Measurements from ENCODE around the gene GPR35.

The GPR35 gene

DNA sequence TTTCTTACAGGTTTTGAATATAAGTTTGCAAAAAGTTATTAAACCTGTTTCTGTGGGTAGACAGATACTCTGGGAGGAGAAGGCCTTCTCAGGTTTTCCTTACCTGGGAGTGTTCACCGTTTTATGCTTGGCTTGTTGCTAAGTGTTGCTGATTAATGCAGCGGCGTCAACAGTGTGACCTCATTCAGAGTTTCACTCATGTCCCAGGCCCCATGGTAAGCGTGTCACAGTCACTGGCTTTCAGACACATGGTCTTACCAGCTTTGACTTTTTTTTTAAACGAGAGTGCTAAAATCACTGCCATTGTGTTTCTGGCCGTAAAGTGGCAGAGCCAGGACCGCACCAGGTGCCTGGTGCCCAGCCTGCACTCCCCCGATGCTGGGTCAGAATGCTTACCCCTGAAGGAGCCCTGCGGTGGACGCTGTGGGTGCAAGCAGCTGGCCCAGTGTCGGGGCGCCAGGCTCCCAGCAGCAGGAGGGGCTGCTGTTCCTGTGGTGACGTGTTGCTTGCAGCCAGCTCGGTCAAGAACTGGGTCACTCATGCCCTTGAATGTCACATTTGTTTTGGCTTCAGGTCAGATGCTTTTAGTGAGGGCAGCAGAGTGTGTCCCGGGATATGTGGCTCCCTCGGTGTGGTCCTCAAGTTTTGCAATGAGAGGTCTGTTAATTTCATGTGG is 35.3 kb upstream of the GPR35 start:
- no peak for DNase-seq

DNA sequence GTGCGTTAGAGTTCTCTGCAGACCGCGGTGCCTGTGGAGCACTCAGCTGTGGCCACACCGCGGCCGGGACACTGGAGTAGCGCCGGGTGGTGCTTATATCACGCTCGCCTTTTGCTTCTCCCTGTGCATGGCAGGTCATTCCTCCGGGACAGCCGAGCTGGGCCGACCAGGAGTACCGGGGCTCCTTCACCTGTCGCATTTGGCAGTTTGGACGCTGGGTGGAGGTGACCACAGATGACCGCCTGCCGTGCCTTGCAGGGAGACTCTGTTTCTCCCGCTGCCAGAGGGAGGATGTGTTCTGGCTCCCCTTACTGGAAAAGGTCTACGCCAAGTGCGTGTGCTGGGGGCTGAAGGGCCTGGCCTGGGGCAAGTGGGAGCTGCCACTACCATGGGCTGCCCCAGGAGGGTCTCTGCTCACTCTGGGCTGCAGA is 34.6 kb upstream of the GPR35 start:
- DNase-seq: no peak

DNA sequence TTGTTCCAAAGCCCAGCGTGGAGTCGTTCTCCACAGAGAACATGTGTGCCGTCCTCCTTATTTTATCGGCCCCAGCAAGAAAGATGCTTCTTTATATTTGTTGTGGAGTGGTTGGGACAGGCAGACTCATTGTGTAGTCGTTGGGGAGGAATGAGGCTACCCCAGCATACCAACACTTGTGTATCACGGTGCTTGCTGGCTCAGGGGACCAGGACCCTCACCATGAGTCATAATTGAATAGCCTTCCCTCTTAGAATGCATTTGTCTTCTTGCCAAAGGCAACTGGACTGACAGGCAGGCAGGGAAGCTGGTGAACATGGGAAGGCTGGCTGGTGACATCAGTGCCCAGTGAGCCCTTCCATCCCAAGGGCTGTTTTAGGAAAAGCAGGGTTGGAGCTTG is 34.1 kb upstream of the GPR35 start:
- DNase-seq: no peak

DNA sequence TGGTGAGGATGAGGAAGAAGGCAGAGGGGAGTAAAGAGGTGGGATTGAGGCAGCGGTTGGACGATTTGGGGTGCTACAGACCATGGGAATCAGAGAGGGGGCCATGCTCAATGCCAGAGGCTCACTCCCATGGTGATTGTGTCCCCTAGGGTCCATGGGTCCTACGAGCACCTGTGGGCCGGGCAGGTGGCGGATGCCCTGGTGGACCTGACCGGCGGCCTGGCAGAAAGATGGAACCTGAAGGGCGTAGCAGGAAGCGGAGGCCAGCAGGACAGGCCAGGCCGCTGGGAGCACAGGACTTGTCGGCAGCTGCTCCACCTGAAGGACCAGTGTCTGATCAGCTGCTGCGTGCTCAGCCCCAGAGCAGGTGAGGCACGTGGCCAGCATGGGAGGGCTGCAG is 33.5 kb upstream of the GPR35 start:
- no peak for DNase-seq

GRCh38 chr2:240593026-240593702 is 32.1 kb upstream of the GPR35 start:
- no peak for DNase-seq

- DNase-seq: no peak
These were observed 31.4 kb upstream of the GPR35 start for GRCh38 chr2:240593703-240594451.

GRCh38 chr2:240594511-240595380 is 30.5 kb upstream of the GPR35 start:
- no peak for DNase-seq

DNA sequence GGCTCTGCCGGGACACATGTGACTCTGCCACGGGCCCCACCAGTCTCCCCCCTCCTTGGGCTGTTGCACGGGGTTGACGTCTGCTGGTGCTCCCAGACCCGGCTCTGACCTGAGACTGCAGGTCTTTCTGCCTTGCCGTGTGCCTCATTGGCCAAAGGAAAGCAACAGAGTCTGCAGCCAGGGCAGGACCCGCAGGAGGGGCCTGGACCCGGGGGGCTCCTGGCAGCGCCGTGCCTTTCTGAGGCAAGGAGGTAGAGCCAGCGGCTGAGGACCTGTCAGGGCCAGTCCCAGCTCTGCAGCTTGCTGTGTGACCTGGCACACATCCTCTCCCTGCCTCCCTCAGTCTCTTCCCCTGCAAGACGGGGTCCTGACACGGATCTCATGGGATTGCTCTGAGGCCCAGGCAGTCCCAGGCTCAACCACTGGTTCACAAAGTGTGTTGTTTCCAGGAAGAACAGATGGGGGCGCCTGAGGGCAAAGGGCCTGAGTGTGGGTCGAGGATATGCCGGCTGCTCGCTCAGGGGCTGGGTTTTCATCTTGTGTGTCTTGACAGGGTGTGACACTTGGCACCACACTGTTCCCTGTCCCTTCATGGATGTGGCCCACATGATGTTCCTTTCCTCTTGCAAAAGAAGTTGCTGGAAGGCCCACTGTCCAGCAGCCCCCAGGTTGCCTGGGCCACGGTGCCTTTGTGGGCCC is 29.8 kb upstream of the GPR35 start:
- no peak for DNase-seq

DNA sequence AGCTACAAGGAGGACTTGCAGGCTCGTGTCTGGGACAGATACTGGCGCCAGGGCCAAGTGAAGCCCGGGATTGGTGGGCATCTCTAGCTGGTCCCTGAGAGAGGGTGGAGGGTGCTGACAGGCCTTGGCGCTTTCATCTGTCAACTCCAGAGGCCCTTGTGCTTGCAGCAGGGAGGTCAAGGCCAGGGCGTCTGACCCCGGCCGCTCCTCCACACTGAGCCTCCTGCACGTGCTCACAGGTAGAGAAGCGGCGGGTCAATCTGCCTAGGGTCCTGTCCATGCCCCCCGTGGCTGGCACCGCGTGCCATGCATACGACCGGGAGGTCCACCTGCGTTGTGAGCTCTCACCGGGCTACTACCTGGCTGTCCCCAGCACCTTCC is 29.2 kb upstream of the GPR35 start:
- DNase-seq: no peak

- DNase-seq: no peak
These were observed 28.8 kb upstream of the GPR35 start for GRCh38 chr2:240596491-240596931.

GRCh38 chr2:240597054-240597418 is 28.2 kb upstream of the GPR35 start:
- no peak for DNase-seq

DNA sequence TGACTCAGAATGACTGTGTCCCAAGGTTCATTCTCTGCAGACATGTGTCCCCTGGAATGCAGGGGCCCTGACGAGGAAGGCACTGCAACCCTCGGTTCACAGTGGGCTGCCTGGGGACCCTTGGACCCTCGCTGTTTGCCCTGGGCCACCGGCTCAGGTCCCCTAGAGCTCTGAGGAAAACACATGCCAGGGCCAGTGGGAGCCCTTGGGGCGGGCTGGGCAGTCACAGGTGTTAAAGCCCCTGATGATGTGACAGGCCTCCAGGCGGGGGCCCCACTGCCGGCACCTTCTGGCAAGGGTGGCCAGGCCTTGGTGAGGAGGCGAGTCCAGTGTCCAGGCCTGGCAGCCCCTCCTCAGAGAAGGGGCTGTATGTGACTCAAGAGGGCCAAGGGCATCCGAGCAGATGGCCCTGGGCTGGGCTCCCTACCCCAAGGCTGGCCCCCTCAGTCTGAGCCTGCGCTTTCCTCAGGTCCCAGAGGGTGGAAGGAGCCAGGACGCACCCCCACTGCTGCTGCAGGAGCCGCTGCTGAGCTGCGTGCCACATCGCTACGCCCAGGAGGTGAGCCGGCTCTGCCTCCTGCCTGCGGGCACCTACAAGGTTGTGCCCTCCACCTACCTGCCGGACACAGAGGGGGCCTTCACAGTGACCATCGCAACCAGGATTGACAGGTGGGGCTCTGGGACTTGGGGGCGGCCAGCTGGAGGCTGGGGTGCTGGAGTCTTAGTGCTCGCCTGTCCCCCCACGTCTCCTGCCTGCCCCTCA is 27.7 kb upstream of the GPR35 start:
- no peak for DNase-seq

DNA sequence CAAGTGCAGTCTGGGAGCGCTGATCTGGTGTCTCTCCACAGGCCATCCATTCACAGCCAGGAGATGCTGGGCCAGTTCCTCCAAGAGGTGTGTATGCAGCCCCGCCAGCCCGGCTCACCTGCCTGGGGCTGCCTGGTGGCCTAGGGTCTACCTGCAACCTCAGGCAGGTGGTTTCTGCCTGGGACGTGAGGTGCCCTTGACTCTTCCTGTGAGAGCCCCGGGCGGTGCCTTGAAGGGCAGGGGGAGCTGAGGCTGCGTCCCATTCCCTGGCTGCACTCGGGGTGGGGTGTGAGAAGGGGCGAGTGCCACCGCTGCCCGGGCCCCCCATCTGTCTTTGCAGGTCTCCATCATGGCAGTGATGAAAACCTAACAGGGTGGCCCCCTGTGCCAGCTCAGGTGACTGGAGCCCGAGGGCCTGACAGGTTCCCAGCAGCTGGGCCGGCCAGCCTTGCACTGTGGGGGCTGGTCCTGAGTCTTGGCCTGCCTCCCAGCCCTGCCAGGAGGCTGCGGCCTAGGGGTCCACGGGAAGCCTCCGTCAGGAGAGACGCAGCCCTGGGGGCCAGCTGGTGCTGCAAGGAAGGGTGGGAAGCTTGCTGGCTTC is 26.9 kb upstream of the GPR35 start:
- DNase-seq: no peak

- DNase-seq: no peak
These were observed 26.1 kb upstream of the GPR35 start for GRCh38 chr2:240599141-240599583.

GRCh38 chr2:240600451-240600961 is 24.8 kb upstream of the GPR35 start:
- no peak for DNase-seq

DNA sequence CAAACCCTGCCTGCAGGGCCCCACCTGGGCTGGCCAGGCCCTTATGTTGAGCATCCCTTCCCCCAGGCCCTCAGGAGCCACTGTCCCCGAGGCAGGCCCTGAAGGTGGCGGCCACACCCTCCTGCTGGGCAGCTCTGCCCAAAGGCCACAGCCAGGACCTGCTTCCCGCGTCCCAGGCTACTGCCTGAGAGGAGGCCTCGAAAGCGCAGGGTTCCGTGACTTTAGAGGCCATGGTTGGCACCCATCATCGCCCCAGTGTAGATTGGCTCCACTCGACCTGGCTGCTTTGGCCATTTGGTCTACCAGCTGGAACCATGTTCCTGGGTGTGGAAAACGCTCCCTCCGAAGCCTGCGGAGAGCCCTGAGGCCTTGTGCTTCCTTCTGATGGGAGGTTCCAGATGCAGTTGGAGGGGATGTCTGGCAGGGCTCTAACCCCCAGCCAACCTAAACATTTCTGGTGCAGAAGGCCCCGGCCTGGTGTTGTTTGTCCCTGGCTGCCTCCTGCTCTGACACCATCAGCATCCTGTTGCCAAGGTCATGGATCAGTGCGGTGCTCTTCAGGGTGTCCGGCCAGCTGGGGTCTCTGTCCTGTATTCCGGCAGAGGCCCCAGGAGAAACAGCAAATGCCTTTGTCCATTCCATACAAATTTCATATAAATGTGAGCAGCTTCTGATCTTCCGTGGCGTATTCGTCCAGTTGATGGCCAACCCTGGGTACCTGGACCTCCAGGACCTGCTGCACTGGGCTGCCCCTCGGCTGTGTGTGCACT is 24.0 kb upstream of the GPR35 start:
- DNase-seq: no peak

DNA sequence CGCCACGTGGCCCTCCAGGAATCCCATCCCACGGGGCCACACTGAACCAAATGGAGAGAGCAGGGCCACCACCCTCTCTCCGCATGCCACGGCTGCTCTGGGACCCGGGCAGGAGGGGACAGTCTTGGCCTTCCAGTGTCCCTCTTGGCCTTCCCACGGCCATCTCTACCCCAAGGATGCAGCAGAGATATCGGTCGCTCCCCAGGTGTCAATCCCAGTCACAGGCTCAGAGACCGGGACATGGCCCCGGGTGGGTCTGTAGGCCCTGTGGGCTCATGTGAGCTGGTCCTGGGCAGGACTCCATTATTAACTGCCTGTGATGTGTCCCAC is 23.5 kb upstream of the GPR35 start:
- DNase-seq: no peak

- no peak for DNase-seq
These were observed 22.8 kb upstream of the GPR35 start for GRCh38 chr2:240602266-240603050.

- DNase-seq: no peak
These were observed 22.0 kb upstream of the GPR35 start for GRCh38 chr2:240603081-240603835.

Data from NK-92 treated with Interleukin-12 subunit alpha and Interleukin-12 subunit beta, amount 100 ng/mL, for 24 hours (cell line).